ENCODE data around the gene KCNK2. TPM values are rescaled to one million over a fixed set of nuclear protein-coding genes. Genes with fewer than 3 reads are reported as not detected.

Gene KCNK2
- total RNA-seq (4.1 and 4.7 TPM in 2 replicates), polyA plus RNA-seq (1.8 and 2.2 TPM in 2 replicates)

GRCh38 chr1:215082532-215083382, at the start of gene KCNK2:
TSS of gene KCNK2 (plus strand) at chr1:215082737. CDS start at chr1:215083386, 649 bp downstream.
- Histone ChIP-seq H4K20me1 (ENCODE audit: insufficient read depth, poor library complexity, severe bottlenecking) (no peaks in the 10 kb centered on the region), H2AFZ (peak within 1 kb of the TSS; percentile 57), H3K27ac (no peak within 1 kb of the TSS), H3K4me2 (peak within 1 kb of the TSS; percentile 98), H3K27me3 (peaks cover 78% of the 10 kb centered on the region), H3K36me3 (replicated peaks; ENCODE audit: insufficient read depth, low read depth) (no peaks in the 10 kb centered on the region), H3K9me3 (ENCODE audit: low read depth) (no peaks in the 10 kb centered on the region), H3K4me3 (peak within 1 kb of the TSS; percentile 68), H3K4me1 (ENCODE audit: insufficient read depth) (no peaks in the 10 kb centered on the region), H3K9me2 (replicated peaks; ENCODE audit: insufficient read depth) (no peaks in the 10 kb centered on the region), H3K79me2 (no peaks in the 10 kb centered on the region)
- peak; percentile 29 for DNase-seq (ENCODE audit: low spot score)
- TF ChIP-seq CTCF (IDR thresholded peaks at IDR 0.05; ENCODE audit: poor library complexity) (no peak), EZH2 (IDR thresholded peaks at IDR 0.05; ENCODE audit: borderline replicate concordance) (peak; percentile 9)
- 2% methylated on average over 30 of the region's 85 CpGs for WGBS (ENCODE audit: low lambda C conversion rate, missing lambda C conversion rate)

GRCh38 chr1:215032911-215033526, 49.5 kb upstream of the KCNK2 start:
- H3K4me1 ChIP-seq (ENCODE audit: insufficient read depth) = no peaks in the 10 kb centered on the region
- H3K36me3 ChIP-seq (replicated peaks; ENCODE audit: insufficient read depth, low read depth) = no peaks in the 10 kb centered on the region
- no peak overlapping the region for H3K27ac ChIP-seq
- no peak overlapping the region for H3K4me2 ChIP-seq
- H3K9me3 ChIP-seq (ENCODE audit: low read depth) = no peaks in the 10 kb centered on the region
- no peaks in the 10 kb centered on the region for H3K27me3 ChIP-seq
- H3K4me3 ChIP-seq = no peak overlapping the region
- TF ChIP-seq CTCF (IDR thresholded peaks at IDR 0.05; ENCODE audit: poor library complexity) (no peak), EZH2phosphoT487 (IDR thresholded peaks at IDR 0.05; ENCODE audit: low read depth, severe bottlenecking, unreplicated experiment) (no peak), EZH2 (IDR thresholded peaks at IDR 0.05; ENCODE audit: borderline replicate concordance) (no peak)
- no peak for DNase-seq (ENCODE audit: low spot score)
- H4K20me1 ChIP-seq (ENCODE audit: insufficient read depth, poor library complexity, severe bottlenecking) = no peaks in the 10 kb centered on the region
- 88% methylated on average over 1 of the region's 1 CpG for WGBS (ENCODE audit: low lambda C conversion rate, missing lambda C conversion rate)
- H3K9me2 ChIP-seq (replicated peaks; ENCODE audit: insufficient read depth) = no peaks in the 10 kb centered on the region
- H3K79me2 ChIP-seq = no peaks in the 10 kb centered on the region
- no peak overlapping the region for H2AFZ ChIP-seq

GRCh38 chr1:215040190-215040589, 42.3 kb upstream of the KCNK2 start:
- no peak for TF ChIP-seq EZH2 (IDR thresholded peaks at IDR 0.05; ENCODE audit: borderline replicate concordance)
- no peak for TF ChIP-seq EZH2phosphoT487 (IDR thresholded peaks at IDR 0.05; ENCODE audit: low read depth, severe bottlenecking, unreplicated experiment)
- TF ChIP-seq CTCF (IDR thresholded peaks at IDR 0.05; ENCODE audit: poor library complexity) = no peak
- Histone ChIP-seq H3K27ac (no peak overlapping the region), H4K20me1 (ENCODE audit: insufficient read depth, poor library complexity, severe bottlenecking) (no peaks in the 10 kb centered on the region), H3K27me3 (no peaks in the 10 kb centered on the region), H3K4me1 (ENCODE audit: insufficient read depth) (no peaks in the 10 kb centered on the region), H3K4me2 (no peak overlapping the region), H3K36me3 (replicated peaks; ENCODE audit: insufficient read depth, low read depth) (no peaks in the 10 kb centered on the region), H3K9me2 (replicated peaks; ENCODE audit: insufficient read depth) (no peaks in the 10 kb centered on the region), H3K4me3 (no peak overlapping the region), H2AFZ (no peak overlapping the region), H3K9me3 (ENCODE audit: low read depth) (no peaks in the 10 kb centered on the region), H3K79me2 (no peaks in the 10 kb centered on the region)
- DNase-seq (ENCODE audit: low spot score) = no peak
- 84% methylated on average over 2 of the region's 2 CpGs for WGBS (ENCODE audit: low lambda C conversion rate, missing lambda C conversion rate)

Data from hepatocyte (in vitro differentiated cells).